ENCODE data around the gene CMTM2.

CMTM2 gene

GRCh38 chr16:66634527-66635196, 55.4 kb downstream of the CMTM2 start:
- no peak for DNase-seq (ENCODE audit: low read depth)

GRCh38 chr16:66635406-66635805, 56.1 kb downstream of the CMTM2 start:
- no peak for DNase-seq (ENCODE audit: low read depth)

GRCh38 chr16:66636199-66636598, 56.9 kb downstream of the CMTM2 start:
- no peak for DNase-seq (ENCODE audit: low read depth)

- DNase-seq (ENCODE audit: low read depth): no peak
These were observed 58.5 kb downstream of the CMTM2 start for GRCh38 chr16:66637806-66638205.
